ENCODE data around the gene TNIK. TPM values are rescaled to one million over a fixed set of nuclear protein-coding genes. Genes with fewer than 3 reads are reported as not detected.

TNIK gene
- total RNA-seq, 2 experiments from 2014 or later: 57.6 to 61.7 TPM

- Mint-ChIP-seq H3K36me3 (ENCODE audit: low read depth) (peaks cover 43% of the 10 kb centered on the region), H3K9me3 (no peaks in the 10 kb centered on the region), H3K27ac (no peak overlapping the region), H3K27me3 (no peaks in the 10 kb centered on the region), H3K4me3 (no peak overlapping the region), H3K4me1 (peaks cover 59% of the 10 kb centered on the region)
- CTCF ChIA-PET: interaction anchor here (0.8 kb wide), 1 partner anchor 20 kb away, joined by 3 read pairs; no protein-coding TSS in a partner anchor
- POLR2A ChIA-PET: interaction anchor here (1.2 kb wide), 1 partner anchor 275 kb away, joined by 3 read pairs; no protein-coding TSS in a partner anchor
- no peak for DNase-seq
Observed at GRCh38 chr3:171185959-171186358, 274.2 kb downstream of the TNIK start.

GRCh38 chr3:171184372-171184771 is 275.8 kb downstream of the TNIK start:
- CTCF ChIA-PET: no interaction called here
- Mint-ChIP-seq H3K4me1 (peaks cover 49% of the 10 kb centered on the region), H3K36me3 (ENCODE audit: low read depth) (peaks cover 37% of the 10 kb centered on the region), H3K27me3 (no peaks in the 10 kb centered on the region), H3K4me3 (no peak overlapping the region), H3K27ac (peak overlapping the region; percentile 59), H3K9me3 (no peaks in the 10 kb centered on the region)
- peak; percentile 31 for DNase-seq
- POLR2A ChIA-PET: no interaction called here

- no peak for DNase-seq
- H3K4me3 Mint-ChIP-seq: no peak overlapping the region
- H3K27ac Mint-ChIP-seq: no peak overlapping the region
- H3K36me3 Mint-ChIP-seq (ENCODE audit: low read depth): peaks cover 29% of the 10 kb centered on the region
- peaks cover 47% of the 10 kb centered on the region for H3K4me1 Mint-ChIP-seq
- H3K9me3 Mint-ChIP-seq: no peaks in the 10 kb centered on the region
- ChIA-PET CTCF (interaction anchor here (0.7 to 1.2 kb wide), 3 partner anchors 20 to 279 kb away, joined by 3 read pairs; no protein-coding TSS in a partner anchor), POLR2A (no interaction called here)
- H3K27me3 Mint-ChIP-seq: no peaks in the 10 kb centered on the region
Observed at GRCh38 chr3:171183042-171183441, 277.2 kb downstream of the TNIK start.

GRCh38 chr3:171181907-171182690 is 278.1 kb downstream of the TNIK start:
- H3K4me1 Mint-ChIP-seq: peaks cover 42% of the 10 kb centered on the region
- CTCF ChIA-PET: interaction anchor here (1.2 kb wide), 1 partner anchor 19 kb away, joined by 3 read pairs; no protein-coding TSS in a partner anchor
- H3K27me3 Mint-ChIP-seq: no peaks in the 10 kb centered on the region
- peaks cover 27% of the 10 kb centered on the region for H3K36me3 Mint-ChIP-seq (ENCODE audit: low read depth)
- no peaks in the 10 kb centered on the region for H3K9me3 Mint-ChIP-seq
- no peak overlapping the region for H3K4me3 Mint-ChIP-seq
- POLR2A ChIA-PET: no interaction called here
- H3K27ac Mint-ChIP-seq: no peak overlapping the region
- no peak for DNase-seq

GRCh38 chr3:171178714-171179113 is 281.5 kb downstream of the TNIK start:
- no peak for DNase-seq
- H3K9me3 Mint-ChIP-seq: no peaks in the 10 kb centered on the region
- ChIA-PET CTCF (no interaction called here), POLR2A (no interaction called here)
- peaks cover 19% of the 10 kb centered on the region for H3K4me1 Mint-ChIP-seq
- no peak overlapping the region for H3K4me3 Mint-ChIP-seq
- no peaks in the 10 kb centered on the region for H3K27me3 Mint-ChIP-seq
- H3K36me3 Mint-ChIP-seq (ENCODE audit: low read depth): peaks cover 47% of the 10 kb centered on the region
- H3K27ac Mint-ChIP-seq: no peak overlapping the region

GRCh38 chr3:171177553-171177952 is 282.7 kb downstream of the TNIK start:
- peaks cover 46% of the 10 kb centered on the region for H3K36me3 Mint-ChIP-seq (ENCODE audit: low read depth)
- no peak overlapping the region for H3K4me3 Mint-ChIP-seq
- no peaks in the 10 kb centered on the region for H3K9me3 Mint-ChIP-seq
- no peak for DNase-seq
- no peaks in the 10 kb centered on the region for H3K27me3 Mint-ChIP-seq
- H3K27ac Mint-ChIP-seq: no peak overlapping the region
- CTCF ChIA-PET: no interaction called here
- POLR2A ChIA-PET: no interaction called here
- H3K4me1 Mint-ChIP-seq: peaks cover 12% of the 10 kb centered on the region

GRCh38 chr3:171177056-171177455 is 283.1 kb downstream of the TNIK start:
- DNase-seq: no peak
- ChIA-PET POLR2A (no interaction called here), CTCF (no interaction called here)
- no peaks in the 10 kb centered on the region for H3K9me3 Mint-ChIP-seq
- H3K27me3 Mint-ChIP-seq: no peaks in the 10 kb centered on the region
- no peak overlapping the region for H3K4me3 Mint-ChIP-seq
- H3K27ac Mint-ChIP-seq: no peak overlapping the region
- peaks cover 12% of the 10 kb centered on the region for H3K4me1 Mint-ChIP-seq
- peaks cover 48% of the 10 kb centered on the region for H3K36me3 Mint-ChIP-seq (ENCODE audit: low read depth)

GRCh38 chr3:171176244-171176933 is 283.8 kb downstream of the TNIK start:
- Mint-ChIP-seq H3K9me3 (no peaks in the 10 kb centered on the region), H3K36me3 (ENCODE audit: low read depth) (peaks cover 48% of the 10 kb centered on the region), H3K27me3 (no peaks in the 10 kb centered on the region), H3K27ac (no peak overlapping the region), H3K4me3 (no peak overlapping the region), H3K4me1 (peaks cover 12% of the 10 kb centered on the region)
- DNase-seq: no peak
- ChIA-PET POLR2A (no interaction called here), CTCF (interaction anchor here (1.2 kb wide), 2 partner anchors 12 to 13 kb away, joined by 3 to 4 read pairs; no protein-coding TSS in a partner anchor)

GRCh38 chr3:171175741-171176234 is 284.4 kb downstream of the TNIK start:
- ChIA-PET POLR2A (no interaction called here), CTCF (interaction anchor here (1.2 kb wide), 2 partner anchors 12 to 13 kb away, joined by 3 to 4 read pairs; no protein-coding TSS in a partner anchor)
- H3K4me3 Mint-ChIP-seq: no peak overlapping the region
- H3K27ac Mint-ChIP-seq: no peak overlapping the region
- no peaks in the 10 kb centered on the region for H3K27me3 Mint-ChIP-seq
- no peak for DNase-seq
- peaks cover 12% of the 10 kb centered on the region for H3K4me1 Mint-ChIP-seq
- H3K36me3 Mint-ChIP-seq (ENCODE audit: low read depth): peaks cover 45% of the 10 kb centered on the region
- H3K9me3 Mint-ChIP-seq: no peaks in the 10 kb centered on the region

- no peak overlapping the region for H3K27ac Mint-ChIP-seq
Observed at GRCh38 chr3:171173736-171174135, 286.5 kb downstream of the TNIK start.

GRCh38 chr3:171172070-171172469 is 288.1 kb downstream of the TNIK start:
- POLR2A ChIA-PET: no interaction called here
- Mint-ChIP-seq H3K9me3 (no peaks in the 10 kb centered on the region), H3K27ac (no peak overlapping the region), H3K36me3 (ENCODE audit: low read depth) (peaks cover 49% of the 10 kb centered on the region), H3K4me1 (peaks cover 2% of the 10 kb centered on the region), H3K27me3 (no peaks in the 10 kb centered on the region), H3K4me3 (no peak overlapping the region)
- DNase-seq: no peak
- CTCF ChIA-PET: interaction anchor here (0.6 kb wide), 1 partner anchor 140 kb away, joined by 3 read pairs; no protein-coding TSS in a partner anchor

More at GRCh38 chr3:171173736-171174135, 286.5 kb downstream of the TNIK start:
- H3K4me1 Mint-ChIP-seq: peaks cover 6% of the 10 kb centered on the region
- H3K4me3 Mint-ChIP-seq: no peak overlapping the region
- no peaks in the 10 kb centered on the region for H3K27me3 Mint-ChIP-seq
- H3K36me3 Mint-ChIP-seq (ENCODE audit: low read depth): peaks cover 43% of the 10 kb centered on the region
- no peak for DNase-seq
- CTCF ChIA-PET: interaction anchor here (0.7 to 1.1 kb wide), 2 partner anchors 10 to 632 kb away, joined by 3 to 4 read pairs; no protein-coding TSS in a partner anchor
- POLR2A ChIA-PET: no interaction called here
- H3K9me3 Mint-ChIP-seq: no peaks in the 10 kb centered on the region

- H3K27ac Mint-ChIP-seq: no peak overlapping the region
Observed at GRCh38 chr3:171169866-171170265, 290.3 kb downstream of the TNIK start.

GRCh38 chr3:171169443-171169842 is 290.8 kb downstream of the TNIK start:
- CTCF ChIA-PET: no interaction called here
- DNase-seq: no peak
- Mint-ChIP-seq H3K4me3 (no peak overlapping the region), H3K36me3 (ENCODE audit: low read depth) (peaks cover 50% of the 10 kb centered on the region), H3K27ac (no peak overlapping the region), H3K27me3 (no peaks in the 10 kb centered on the region), H3K9me3 (no peaks in the 10 kb centered on the region), H3K4me1 (peaks cover 17% of the 10 kb centered on the region)
- POLR2A ChIA-PET: no interaction called here

More at GRCh38 chr3:171169866-171170265, 290.3 kb downstream of the TNIK start:
- POLR2A ChIA-PET: no interaction called here
- Mint-ChIP-seq H3K9me3 (no peaks in the 10 kb centered on the region), H3K4me1 (peaks cover 17% of the 10 kb centered on the region), H3K27me3 (no peaks in the 10 kb centered on the region), H3K36me3 (ENCODE audit: low read depth) (peaks cover 51% of the 10 kb centered on the region), H3K4me3 (no peak overlapping the region)
- CTCF ChIA-PET: no interaction called here
- no peak for DNase-seq

All from activated CD4-positive, alpha-beta memory T cell treated with anti-CD3 and anti-CD28 coated beads, Interleukin-2, amount 10 ng/mL, durations not matched to agents 7 days and 5 days (primary cell).